Colonic mucosa (tissue), 4 donors: ENCODE results near the gene CCDC157. TPM values are rescaled to one million over a fixed set of nuclear protein-coding genes. Genes with fewer than 3 reads are reported as not detected.

Source experiments
- DNase-seq: peaks from one replicate; pipeline ENCODE4 v3.0.0-alpha.2; 2020
- H3K27ac ChIP-seq: fragments of 200-600 bp; one replicate; pipeline ENCODE4 v1.8.0; 2021
- H3K27me3 ChIP-seq: fragments of 200-600 bp; one replicate; pipeline ENCODE4 v1.8.0; 2021
- H3K36me3 ChIP-seq: fragments of 200-600 bp; one replicate; pipeline ENCODE4 v1.8.0; 2021
- H3K4me1 ChIP-seq: fragments of 200-600 bp; one replicate; pipeline ENCODE4 v1.8.0; 2021; ENCODE audit warnings: mild to moderate bottlenecking
- H3K4me3 ChIP-seq: fragments of 200-600 bp; one replicate; pipeline ENCODE4 v1.8.0; 2021
- H3K9ac ChIP-seq, 2 donors: one replicate each; pipeline ENCODE4 v1.7.0; 2013; ENCODE audit warnings: control low read depth in 2 of 2, low read depth in 2 of 2, low read length in 2 of 2
- H3K9me3 ChIP-seq: fragments of 200-600 bp; one replicate; pipeline ENCODE4 v1.8.0; 2021
- CTCF ChIP-seq: fragments of 200-600 bp; IDR thresholded peaks from one replicate; pipeline ENCODE4 v1.8.0; 2022; ENCODE audit warnings: antibody characterized with exemption, mild to moderate bottlenecking
- intact Hi-C: fragments of 100-400 bp; cut with DNase I; formaldehyde crosslinking; loops from one replicate; pipeline ENCODE4 v1.14.1; 2022
- total RNA-seq, 2 donors: library from RNA; stranded (reverse); fragmentation: NEBNext Ultra II Directional in 1 of 2; extraction: Animal tissue kit (Norgen Biotek cat#: 25700) in 1 of 2; gene quantifications; one replicate each; pipeline ENCODE4 v1.2.1, GENCODE V29; 2021
- donor health status: healthy.
- donor health status: DM: no; HTN: no; CAD: no.
- donor health status: DM: no; HTN: no; CAD: no.

Gene CCDC157
- total RNA-seq, 2 donors from 2014 or later, result 1.1 to 1.6 TPM

DNA sequence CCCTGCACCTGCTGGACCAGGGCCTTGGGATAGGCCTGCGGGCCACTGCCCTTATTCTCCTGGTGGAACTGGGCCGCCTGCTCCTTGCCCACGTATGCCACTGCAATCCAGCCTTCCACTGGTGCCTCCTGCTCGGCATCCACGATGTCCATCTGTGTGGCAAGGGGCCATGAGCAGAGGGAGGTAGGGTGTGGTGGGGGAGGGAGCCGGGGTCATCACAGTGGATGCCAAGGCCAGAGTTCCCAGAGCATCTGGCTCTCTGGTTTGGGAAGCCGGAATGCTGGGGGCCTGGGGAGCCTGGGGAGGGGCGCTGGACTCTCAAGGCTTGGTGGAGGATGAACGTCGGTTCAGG lies 29.8 kb downstream of the CCDC157 start:
- H3K4me1 ChIP-seq, result peaks cover 5% of the 10 kb centered on the region
- H3K36me3 ChIP-seq, result no peaks in the 10 kb centered on the region
- H3K27ac ChIP-seq, result no peak overlapping the region
- H3K4me3 ChIP-seq, result peak overlapping the region; percentile 44
- peak overlapping the region; percentile 66 to 78 for H3K9ac ChIP-seq
- DNase-seq, result peak; percentile 21
- TF ChIP-seq CTCF, result no peak
- intact Hi-C loops, result loop anchor here (2.0 to 5.0 kb wide), 3 partner anchors 100 to 279 kb away; no protein-coding TSS in a partner anchor
- H3K9me3 ChIP-seq, result no peaks in the 10 kb centered on the region
- H3K27me3 ChIP-seq, result no peaks in the 10 kb centered on the region

- Histone ChIP-seq H3K27ac (no peak within 1 kb of the TSS), H3K4me1 (peaks cover 5% of the 10 kb centered on the region), H3K27me3 (no peaks in the 10 kb centered on the region), H3K9ac (peak within 1 kb of the TSS; percentile 66 to 78), H3K4me3 (peak within 1 kb of the TSS; percentile 44), H3K9me3 (no peaks in the 10 kb centered on the region), H3K36me3 (no peaks in the 10 kb centered on the region)
- TF ChIP-seq CTCF, result peak; percentile 89
- intact Hi-C loops, result loop anchor here (2.0 to 5.0 kb wide), 3 partner anchors 100 to 280 kb away; no protein-coding TSS in a partner anchor
- DNase-seq, result peak; percentile 85
Measured at GRCh38 chr22:30386960-30387827, 30.4 kb downstream of the CCDC157 start, which contains the start of gene RNF215. Gene RNF215 (minus strand): TSS chr22:30387411. CDS start chr22:30387313, 98 bp downstream.

DNA sequence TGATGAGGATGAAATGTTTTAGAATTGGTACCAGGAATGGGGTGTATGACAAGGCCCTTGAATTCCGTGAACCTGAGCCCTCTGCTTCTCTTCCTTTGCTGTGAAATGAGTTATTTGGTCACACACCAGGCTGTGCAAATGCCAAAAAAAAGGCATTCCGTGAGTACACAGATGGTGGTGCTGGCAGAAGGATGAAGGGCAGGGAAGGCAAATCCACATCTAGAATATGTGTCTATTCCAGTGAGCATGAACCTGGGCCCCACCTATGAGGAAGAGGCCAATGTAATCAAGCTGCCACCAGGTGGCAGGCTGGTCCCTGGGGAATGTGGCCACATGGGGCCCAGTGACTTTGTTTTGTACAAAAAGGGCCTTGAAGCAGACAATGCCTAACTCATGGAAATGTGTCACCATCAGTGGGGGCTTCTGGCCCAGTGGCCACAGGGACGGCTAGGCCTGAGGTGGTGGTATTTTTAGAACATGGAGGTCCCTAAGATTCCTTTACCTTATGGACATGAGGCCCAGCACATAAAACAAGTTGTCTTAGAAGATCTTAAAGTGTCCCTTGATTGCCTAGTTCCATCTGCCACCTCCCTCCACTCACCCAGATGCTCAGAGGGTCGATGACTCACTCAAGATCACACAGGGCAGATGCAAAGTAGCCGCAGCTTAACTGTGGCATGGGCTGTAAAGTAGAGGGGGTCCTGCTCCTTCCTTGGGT lies 34.3 kb downstream of the CCDC157 start:
- peak; percentile 78 for DNase-seq
- Histone ChIP-seq H3K9me3 (no peaks in the 10 kb centered on the region), H3K4me3 (no peak overlapping the region), H3K9ac (no peak overlapping the region), H3K27ac (no peak overlapping the region), H3K36me3 (no peaks in the 10 kb centered on the region), H3K27me3 (no peaks in the 10 kb centered on the region), H3K4me1 (peaks cover 5% of the 10 kb centered on the region)
- intact Hi-C loops, result loop anchor here (2.0 to 5.0 kb wide), 2 partner anchors 36 to 94 kb away; partner anchors contain the start of gene MTFP1
- peak; percentile 90 for TF ChIP-seq CTCF

DNA sequence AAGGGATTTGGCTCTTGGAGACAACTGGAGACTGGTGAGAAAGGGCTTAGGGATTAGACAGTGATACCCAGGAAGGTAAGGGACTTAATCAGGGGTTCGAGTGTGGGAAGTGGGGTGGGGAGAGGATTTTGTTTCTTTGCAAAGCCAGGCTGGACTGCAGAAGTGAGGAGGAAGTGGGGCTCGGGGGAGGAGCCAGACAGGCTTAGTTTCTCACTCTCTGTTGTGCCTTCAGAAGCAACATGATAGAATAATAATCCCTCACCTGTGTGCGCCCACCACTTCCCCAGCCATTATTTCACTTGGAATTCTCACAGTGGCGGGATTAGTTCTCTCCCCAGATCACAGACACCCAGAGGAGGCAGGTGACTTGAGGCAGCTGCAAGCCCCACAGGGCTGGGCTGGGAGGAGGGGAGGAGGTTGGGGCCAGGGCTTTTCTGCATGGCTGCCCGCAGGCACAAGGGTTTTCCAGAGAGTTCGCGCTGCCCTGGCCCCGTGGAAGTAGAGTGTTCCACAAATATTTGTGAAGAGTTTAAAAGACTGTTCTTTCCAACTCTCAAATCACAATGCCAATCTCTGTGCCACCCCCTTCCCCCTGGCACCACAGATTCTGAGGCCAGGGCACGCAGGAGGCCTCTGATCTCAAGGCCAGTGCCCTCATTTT lies 36.0 kb downstream of the CCDC157 start:
- Histone ChIP-seq H3K36me3 (no peaks in the 10 kb centered on the region), H3K4me1 (peaks cover 9% of the 10 kb centered on the region), H3K27ac (no peak overlapping the region), H3K9ac (no peak overlapping the region), H3K27me3 (peaks cover 7% of the 10 kb centered on the region), H3K4me3 (no peak overlapping the region), H3K9me3 (no peaks in the 10 kb centered on the region)
- TF ChIP-seq CTCF, result no peak
- intact Hi-C loops, result loop anchor here (5.0 kb wide), 1 partner anchor 35 kb away; the partner anchor contains the start of gene MTFP1
- no peak for DNase-seq

- no peak overlapping the region for H3K27ac ChIP-seq
- H3K27me3 ChIP-seq, result peaks cover 10% of the 10 kb centered on the region
- no peaks in the 10 kb centered on the region for H3K9me3 ChIP-seq
- no peak overlapping the region for H3K9ac ChIP-seq
- no peak for TF ChIP-seq CTCF
- no peak for DNase-seq
- peaks cover 9% of the 10 kb centered on the region for H3K4me1 ChIP-seq
- H3K4me3 ChIP-seq, result no peak overlapping the region
- intact Hi-C loops, result loop anchor here (5.0 kb wide), 1 partner anchor 34 kb away; the partner anchor contains the start of gene MTFP1
- H3K36me3 ChIP-seq, result no peaks in the 10 kb centered on the region
Measured at GRCh38 chr22:30393322-30393680, 36.5 kb downstream of the CCDC157 start.
